Sciatic nerve (tissue), 1 donor: ENCODE results near the gene MAGI1. TPM values are rescaled to one million over a fixed set of nuclear protein-coding genes. Genes with fewer than 3 reads are reported as not detected.

ENCODE experiments used
- total RNA-seq: library from RNA; stranded (reverse); fragmentation: NEBNext Ultra II Directional; extraction: Animal tissue kit (Norgen Biotek cat#: 25700); gene quantifications from one replicate; pipeline ENCODE4 v1.2.1, GENCODE V29; 2021
- donor health status: DM: no; HTN: no; CAD: no.

Gene MAGI1
- total RNA-seq, 1 donor from 2014 or later, result 64.6 TPM

Other genes with a start within 250 kb of the MAGI1 start
- gene SLC25A26, start 182.1 kb upstream of the MAGI1 start, total RNA-seq, result 16.4 TPM